Fibroblast of skin of right biceps (primary cell): ENCODE results near the gene EXOC2.
"Not testable (repeated sequence)": the region's sequence is repeated elsewhere in the genome, so short reads cannot be mapped to it uniquely, and the experiment has no call there.

ENCODE experiments used
- DNase-seq: peaks from one replicate; pipeline ENCODE4 v3.0.0-alpha.2; 2013

Gene EXOC2

DNA sequence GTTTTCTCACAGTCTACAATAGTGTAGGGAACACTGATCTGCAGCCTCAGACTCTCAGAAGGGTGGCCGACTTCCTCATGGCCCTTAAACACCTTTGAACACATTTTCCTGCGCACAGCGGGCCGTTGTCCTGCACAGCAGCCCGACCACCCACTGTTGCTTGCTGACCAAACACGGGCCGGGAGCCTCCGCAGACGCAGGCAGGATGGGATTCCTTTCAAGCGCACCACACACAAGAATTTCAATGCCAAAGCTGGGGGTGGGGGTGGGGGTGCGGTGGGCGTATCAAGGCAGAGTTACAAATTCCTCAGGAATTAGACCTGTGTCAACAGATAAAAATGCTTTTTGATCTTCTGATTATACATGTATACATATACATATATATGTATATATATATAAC, 110.6 kb downstream of the EXOC2 start:
- peak; percentile 51 for DNase-seq

DNA sequence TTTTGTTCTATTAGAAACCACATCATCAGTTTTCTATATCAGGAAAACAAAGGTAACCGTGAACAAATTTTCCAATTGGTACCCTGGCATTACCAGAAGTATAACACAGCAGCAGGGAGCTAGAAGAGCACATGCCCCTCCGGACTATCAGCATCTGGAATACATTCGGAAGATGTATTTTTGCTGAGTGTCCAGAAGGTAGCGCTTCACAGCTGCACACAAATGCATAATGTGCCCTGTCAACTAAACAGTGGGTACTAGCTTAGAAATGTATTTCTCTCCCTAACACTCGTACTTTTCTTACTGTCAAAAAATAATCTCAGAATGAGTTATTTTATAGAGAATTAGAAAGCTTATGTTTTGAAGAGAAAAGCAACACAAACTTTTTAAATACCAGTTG, 113.6 kb downstream of the EXOC2 start:
- DNase-seq = peak; percentile 40

DNA sequence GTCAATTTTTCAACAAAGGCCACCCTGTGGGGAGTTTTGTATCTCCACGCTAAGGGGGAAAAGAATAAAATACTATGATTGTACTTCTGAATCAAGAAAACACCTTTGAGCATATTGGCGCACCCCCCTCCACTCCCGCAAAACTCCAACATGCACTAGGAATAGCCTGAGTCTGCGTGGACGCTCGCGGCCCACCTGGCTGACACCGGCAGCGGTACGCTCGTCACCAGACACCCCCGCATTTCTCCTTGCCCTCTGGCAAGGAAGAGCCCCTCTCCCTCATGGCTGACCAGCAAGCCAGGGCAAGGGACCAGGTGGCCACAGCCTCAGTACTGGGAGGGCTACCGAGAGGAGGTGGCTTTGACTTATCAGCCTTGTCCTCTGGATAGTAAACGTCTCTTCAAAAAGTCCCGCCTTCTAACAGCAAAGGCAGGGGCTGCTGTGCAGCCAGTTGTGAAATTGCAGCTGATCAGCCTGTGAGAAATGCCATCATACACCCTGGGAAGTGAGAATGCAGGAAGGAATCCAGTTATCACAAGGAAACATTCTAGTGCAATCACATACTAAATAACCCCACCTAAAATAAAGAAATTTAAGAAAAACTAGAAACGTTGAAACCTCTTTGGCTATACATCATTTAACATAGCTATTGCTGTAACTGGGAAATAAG, 120.2 kb downstream of the EXOC2 start:
- DNase-seq = no peak

DNA sequence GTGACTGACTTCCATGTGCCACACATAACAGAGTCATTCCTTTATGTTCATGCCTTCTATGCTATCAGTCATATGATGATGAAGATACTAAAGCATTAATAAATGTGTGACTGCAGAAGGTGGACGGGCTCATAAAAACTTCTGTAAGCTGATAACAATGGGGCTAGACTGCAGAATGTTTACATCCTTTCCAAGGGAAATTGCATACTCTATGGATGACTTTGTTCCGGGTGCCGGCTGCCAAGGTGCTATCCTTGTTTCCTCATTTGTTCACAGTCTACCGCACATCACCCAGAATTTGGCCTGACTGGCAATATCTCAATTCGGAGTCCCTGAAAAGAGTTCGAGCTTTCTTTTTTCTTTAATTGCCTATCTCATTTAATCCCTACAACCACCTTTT, 121.0 kb downstream of the EXOC2 start:
- no peak for DNase-seq

DNA sequence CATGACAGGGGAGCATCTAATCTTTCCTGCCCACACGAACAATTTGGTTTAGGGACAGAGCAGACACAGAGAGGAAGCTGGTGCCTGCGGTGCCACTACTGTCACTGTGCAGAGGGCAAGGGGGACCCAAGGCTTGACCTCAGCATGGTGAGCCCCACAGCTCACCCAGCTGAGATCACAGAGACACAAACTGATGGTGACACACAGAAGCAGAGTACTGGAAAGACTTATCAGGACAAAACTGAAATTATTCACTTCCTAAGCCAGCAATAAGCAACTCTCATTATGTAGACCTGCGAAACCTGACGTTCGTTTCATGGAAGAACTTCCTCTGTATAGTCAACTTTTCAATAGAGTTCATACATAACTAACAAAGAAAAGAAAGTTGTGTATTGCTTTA, 122.1 kb downstream of the EXOC2 start:
- DNase-seq = no peak

DNA sequence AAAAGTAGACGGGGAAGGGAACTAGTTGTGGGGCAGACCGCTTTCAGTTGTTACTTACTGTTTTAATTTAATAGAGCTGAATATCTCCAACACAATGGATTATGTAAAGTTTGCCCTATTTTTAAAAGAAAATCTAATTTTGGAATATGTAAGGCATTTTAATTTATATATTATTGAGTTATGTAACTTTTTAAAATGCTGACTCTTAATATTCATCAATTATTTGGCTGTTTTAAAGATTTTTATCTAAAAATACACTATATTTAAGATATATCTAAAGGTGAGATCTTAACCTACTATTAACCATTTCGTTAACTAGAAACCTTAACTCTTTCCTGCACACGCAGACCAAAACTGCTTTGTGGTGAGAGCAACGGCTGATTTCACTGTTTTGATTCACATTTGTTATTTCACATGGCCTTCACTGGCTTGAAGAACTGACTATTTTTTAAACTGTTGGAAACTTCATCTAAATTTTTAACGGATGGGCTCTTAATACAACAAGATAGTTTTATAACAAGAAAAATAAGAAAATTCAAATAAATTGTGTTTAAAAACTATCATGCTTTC, 123.9 kb downstream of the EXOC2 start:
- DNase-seq = no peak

DNA sequence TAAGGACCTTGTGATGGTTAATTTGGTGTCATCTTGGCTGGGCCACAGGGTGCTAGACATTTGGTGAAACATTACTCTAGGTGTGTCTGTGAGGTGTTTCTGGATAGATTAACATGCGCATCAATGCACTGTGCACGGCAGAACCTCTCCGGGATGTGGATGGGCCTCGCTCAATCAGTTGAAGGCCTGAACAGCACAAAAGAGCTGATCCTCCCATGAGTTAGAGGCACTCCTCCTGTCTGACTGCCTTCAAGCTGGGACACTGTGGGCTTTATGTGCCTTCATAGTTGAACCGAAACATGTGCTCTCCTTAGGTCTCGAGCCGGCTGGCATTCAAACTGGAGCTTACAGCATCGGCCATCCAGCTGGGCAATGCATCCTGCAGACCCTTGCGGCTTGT, 124.9 kb downstream of the EXOC2 start:
- no peak for DNase-seq

DNA sequence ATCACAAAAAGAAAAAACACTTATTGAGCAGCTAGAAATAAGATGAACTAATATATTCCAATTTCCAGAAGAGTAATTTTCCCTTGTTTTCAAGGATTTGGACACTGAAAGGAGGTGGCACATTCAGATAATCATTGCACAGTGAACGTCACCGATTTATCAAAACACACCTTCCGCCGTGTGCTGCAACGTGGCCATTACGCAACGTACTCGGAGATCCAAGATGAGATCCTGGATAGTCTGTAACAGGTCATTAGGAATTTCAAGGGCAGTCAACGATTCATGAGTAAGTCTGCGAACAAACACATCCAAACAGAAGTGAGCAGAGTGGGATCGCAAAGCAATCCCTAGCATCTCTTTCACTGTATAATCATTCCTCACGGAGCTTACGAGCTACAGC, 129.1 kb downstream of the EXOC2 start:
- DNase-seq = no peak

DNA sequence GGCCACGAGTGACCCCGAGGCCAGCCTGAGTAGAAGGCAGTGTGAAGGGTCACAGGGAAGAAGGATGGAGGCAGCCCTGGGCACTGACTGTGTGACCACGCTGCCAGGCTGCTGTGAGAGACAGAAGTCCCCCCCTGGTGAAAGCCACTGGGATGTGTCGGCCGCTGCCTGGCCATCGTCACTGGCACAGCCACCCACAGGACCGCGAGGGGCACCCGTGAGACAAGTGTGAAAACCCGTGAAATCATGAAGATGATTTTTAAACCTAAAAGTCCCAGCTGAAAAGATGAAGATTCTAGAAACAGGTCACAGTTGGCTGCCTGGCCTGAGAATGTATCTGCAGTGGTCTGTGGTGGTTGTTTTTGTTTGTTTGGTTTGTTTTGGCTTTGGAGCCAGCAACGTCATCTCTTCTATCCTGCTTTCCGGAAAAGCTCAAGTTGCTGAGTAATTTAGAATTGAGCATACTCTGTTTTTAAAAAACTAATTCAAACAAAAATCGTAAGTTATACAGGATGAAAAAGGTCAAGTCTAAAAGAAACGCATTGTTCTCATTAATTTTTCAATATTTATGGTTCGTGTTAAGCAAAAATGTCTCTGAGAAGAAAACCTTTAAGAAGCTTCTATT, 130.8 kb downstream of the EXOC2 start:
- no peak for DNase-seq

DNA sequence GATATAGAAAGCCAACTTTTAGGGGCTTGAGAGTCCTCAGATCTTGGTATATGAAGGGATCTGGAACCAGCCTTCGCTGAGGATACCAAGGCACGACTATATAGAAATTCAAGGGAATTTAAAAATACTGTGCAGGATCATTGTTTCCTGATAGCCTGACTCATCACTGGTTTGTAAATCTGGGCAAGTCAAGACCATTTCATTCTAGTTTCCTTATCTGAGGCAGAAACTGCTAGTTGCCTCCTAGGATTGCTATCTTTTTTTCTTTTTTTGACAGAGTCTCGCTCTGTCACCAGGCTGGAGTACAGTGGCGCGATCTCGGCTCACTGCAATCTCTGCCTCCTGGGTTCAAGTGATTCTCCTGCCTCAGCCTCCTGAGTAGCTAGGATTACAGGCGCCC, 131.6 kb downstream of the EXOC2 start:
- not testable (repeated sequence) for DNase-seq

DNA sequence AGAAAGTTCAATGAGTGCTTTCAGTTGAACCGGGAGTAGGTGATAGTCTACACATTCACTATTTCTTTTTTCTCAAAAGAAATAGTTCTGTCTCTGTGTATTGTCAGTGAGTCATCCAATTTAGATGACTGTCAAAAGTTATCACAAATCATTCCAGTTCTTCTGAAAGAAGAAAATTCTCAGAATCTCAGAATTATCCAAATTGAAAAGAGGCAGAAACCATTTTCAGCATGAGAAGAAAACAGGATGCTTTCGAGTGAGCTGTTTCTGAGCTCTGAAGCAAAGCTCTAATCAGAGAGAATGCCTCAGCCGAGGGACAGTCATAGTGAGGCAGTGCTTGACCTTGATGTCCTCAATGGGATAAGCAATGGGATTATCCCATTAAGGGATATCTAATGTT, 134.0 kb downstream of the EXOC2 start:
- DNase-seq = no peak

DNA sequence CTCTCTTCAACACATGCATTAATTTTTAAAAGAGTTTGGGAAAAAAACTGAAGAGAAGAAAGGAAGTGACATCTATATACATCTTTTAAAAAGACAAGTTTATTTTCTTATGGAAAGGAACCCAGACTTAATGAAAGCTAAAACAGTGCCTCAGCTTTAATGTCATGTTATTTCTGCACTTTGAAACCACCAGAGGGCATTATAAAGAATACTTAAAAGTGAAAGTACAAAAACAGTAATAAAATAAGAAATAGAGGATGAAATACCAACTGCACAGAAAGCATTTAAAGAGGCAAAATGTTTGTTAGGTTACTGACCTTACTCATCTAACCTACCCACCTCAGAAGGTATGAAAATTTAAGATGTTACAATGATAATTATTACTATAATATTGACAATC, 134.8 kb downstream of the EXOC2 start:
- DNase-seq = no peak

DNA sequence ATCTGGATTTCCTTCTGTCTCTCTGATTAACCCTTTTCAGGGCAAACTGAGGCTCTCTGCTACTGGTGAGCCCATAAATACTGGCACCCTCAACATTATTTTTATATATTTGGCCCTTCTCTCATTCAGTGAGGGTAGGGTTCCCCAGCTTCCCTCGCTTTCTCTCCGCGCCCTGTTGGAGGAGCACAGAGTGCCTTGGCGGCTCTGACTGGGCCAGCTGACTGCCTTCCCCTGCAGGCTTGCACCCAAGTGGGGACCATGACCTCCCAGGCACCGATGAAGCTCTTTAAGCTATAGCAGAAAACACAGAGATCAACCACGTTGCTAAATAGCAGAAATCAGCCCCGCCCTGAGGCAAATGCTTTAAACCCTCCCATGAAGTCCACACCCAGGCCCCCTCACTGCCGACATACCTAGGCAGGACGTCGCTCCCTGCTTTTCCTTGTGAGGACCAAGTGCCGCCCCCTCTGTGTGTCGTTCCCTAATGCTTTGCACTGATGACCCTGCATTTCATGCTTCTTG, 141.0 kb downstream of the EXOC2 start:
- no peak for DNase-seq

DNA sequence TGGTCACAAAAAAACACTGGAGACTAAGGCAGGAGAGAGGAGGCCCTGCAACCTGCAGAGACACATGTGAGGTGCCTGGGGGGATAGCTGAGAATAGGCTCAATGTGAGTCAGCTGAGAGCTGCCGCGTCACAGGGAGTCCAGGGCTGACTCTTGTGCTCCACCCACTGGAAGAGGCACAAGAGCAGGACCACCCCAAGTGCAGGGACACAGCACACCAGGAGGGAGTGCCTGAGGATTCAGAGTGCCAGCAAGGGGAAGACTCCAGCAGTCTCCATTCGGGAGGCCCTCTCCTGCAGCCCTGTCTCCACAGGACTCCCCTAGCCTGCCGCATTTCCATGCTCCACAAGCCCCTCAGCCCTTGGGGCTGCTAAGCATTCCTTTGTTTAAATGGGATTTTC, 141.5 kb downstream of the EXOC2 start:
- peak; percentile 59 for DNase-seq

DNA sequence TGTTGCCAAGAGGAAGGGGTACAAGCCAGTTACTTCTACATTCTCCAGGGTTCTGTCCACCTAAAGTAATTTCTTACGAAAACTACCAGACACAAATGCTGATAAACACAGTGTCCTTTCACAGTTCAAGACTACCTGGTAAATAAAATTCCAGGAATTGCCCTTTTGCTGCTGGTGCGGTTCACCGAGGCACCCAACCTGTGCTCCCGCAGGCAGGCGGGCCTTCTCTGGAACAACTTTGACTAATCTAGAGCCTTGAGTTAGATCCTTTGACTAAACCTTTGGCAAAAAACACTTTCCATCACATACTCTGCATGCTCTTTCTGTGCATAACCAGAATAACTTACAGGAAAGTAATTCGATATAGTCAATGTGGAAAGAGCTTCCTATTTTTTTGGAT, 143.0 kb downstream of the EXOC2 start:
- no peak for DNase-seq

DNA sequence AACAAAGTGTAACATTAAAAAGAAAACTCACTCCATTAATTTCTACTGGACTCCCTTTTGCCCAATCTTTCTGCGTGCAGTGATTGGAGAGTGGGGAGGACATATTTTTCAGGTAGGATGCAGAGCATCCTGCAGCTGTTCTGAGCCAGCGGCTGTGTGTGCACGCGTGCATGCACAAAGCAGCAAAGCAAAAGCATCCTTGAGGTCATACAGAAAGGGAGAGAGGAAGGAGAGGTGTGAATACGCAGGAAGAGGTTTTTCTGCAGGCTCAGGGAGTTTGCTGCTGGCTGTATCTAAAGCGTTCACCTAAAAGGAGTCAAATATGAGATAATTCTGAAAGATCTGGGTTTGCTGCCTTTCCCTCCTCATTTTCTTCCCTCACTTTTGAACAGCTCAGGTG, 144.4 kb downstream of the EXOC2 start:
- no peak for DNase-seq

DNA sequence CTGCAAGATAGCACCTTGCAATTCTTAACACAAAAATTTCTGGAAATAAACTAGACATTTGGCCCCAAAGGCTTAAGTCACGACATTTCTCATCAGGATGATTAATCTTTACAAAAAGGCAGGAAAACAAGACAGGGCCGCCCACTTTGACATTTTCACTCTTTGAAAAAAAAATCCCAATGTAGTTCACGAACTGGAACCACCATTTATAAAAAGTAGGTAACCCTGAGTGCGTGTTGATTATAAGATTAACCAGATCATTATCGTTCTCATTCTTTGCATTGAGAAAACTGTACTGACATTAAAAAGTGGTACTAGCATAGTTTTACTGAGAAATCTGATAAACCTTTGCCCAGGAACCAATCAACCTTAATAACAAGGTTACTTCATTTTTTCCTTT, 144.8 kb downstream of the EXOC2 start:
- no peak for DNase-seq

DNA sequence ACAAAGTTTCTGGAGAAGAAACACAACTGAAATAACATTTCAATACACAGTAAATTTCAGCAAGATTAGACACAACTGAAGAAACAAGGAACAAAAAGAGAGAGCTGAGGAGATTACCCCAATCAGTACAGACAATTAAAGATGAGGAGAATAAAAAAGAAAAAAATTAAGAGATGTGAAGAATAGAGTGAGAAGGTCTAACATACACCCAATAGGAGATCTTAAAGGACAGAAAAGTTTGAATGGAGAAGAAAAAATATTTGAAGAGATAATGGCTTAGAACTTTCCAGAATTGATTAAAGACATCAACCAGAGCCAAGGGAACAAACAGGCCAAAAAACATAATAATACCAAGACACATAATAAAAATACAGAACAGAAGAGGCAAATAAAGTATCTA, 152.4 kb downstream of the EXOC2 start:
- DNase-seq = no peak

DNA sequence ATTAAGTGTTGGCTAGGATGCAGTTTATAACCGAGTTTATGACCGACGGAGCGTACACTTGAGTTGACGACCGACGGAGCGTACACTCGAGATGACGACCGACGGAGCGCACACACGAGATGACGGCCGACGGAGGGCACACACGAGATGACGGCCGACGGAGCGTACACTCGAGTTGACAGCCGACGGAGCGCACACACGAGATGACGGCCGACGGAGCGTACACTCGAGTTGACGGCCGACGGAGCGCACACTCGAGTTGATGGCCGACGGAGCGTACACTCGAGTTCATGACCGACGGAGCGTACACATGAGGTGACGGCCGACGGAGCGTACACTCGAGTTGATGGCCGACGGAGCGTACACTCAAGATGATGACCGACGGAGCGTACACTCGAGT, 155.8 kb downstream of the EXOC2 start:
- no peak for DNase-seq

DNA sequence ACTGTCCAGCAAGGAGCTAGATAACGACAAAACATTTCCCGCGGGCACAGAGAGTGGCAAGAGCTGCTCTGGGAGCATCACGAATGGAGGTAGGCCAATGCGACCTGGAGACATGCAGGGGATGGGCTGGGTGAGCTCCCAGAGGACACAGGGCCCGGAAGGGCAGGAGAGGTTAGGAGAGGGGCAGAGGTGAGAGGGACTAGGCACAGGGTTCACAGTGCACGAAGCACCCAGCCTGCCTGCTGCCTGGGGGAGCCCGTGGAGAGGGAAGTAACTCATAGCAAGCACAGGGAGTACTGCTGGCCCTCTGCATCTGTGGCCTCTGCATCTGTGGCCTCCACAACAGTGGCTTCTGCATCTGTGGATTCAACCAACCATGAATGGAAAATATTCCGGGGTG, 162.5 kb downstream of the EXOC2 start:
- no peak for DNase-seq

DNA sequence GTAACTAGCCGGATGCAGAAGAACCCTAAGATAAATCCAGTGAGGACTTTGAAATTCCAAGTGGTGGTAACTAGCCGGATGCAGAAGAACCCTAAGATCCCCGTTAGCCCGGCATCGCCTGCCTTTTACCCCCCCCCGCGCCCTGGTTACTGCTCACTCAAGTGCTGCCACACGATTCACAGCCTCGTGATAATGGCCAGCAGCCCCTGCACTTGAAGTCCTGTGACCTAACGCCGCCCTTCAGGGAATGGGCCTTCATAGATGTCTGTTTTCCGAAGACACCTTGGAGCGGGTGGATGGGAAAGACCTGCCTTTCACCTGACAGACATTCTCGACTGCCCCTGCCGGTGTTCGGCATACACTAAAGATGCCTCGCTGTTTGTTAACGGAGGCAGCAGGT, 163.9 kb downstream of the EXOC2 start:
- no peak for DNase-seq

DNA sequence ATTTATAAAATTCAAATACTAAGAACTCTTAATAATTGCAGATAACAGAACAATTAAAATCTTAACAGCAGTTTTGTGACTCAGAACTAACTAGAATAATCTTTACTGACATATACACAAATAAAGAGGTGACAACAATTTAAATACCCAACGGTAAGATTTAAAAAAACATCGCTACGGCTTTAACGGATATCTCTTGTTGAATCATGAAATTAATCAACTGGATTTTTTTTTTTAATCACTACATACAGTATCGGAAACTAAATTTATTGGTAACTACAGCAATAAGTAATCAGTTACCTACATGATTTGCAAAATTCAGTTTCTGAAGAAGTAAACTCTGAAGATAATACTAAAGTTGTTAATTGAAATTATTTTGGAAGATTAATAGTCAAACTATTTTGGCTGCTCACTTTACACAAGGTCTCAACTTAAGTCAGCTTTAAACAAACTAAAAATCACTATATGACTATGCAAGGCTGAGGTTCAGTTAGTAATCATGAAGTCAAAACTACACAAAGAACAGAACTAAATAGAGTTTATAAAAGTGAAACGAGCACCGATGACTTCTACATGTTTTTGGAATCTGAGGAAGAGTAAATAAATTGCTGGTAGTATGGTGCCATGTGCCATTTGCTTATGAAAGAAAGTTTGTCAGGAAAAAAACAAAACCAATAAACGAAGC, 164.8 kb downstream of the EXOC2 start:
- no peak for DNase-seq

DNA sequence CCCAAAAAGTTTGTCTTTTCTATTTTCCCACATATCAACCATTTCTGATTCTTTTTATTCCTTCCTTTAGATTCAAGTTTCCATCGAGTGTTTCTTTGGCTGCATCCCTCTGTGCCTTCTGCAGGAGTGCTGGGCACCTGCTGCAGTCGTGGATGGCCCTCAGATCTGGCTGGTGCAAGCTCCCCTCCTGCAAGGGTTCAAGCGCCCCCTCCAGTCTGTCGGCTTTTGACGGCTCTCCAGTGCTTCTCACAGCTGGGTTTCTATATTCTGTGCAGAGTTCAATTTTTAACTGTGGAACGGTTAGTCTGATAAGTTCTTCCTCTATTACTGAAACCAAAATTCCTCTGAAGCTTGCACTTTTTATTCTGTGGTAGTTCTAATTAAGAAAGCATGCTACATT, 168.1 kb downstream of the EXOC2 start:
- no peak for DNase-seq

DNA sequence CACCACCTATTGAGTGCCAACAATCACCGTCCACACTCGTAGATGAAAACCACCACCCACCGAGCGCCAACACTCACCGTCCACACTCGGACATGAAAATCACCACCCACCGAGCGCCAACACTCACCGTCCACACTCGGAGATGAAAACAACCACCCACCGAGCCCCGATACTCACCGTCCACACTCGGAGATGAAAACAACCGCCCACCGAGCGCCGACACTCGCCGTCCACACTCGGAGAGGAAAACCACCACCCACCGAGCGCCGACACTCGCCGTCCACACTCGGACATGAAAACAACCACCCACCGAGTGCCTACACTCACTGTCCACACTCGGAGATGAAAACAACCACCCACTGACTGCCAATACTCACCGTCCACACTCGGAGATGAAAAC, 172.1 kb downstream of the EXOC2 start:
- no peak for DNase-seq
